Measurements from ENCODE around the gene PTPRF.

PTPRF gene

GRCh38 chr1:43551396-43551888 is 20.8 kb downstream of the PTPRF start:
- WGBS (ENCODE audit: extremely low coverage, insufficient coverage, insufficient read length) = no CpG with 5 or more reads among the region's 7 CpGs
- Histone ChIP-seq H3K9me3 (ENCODE audit: insufficient read depth, low read depth, low read length) (no peaks in the 10 kb centered on the region), H3K27ac (ENCODE audit: low read depth, low read length) (peak overlapping the region; percentile 95), H4K8ac (ENCODE audit: low read depth, low read length) (peak overlapping the region; percentile 20), H3K4me2 (ENCODE audit: low read length) (no peak overlapping the region), H2BK12ac (ENCODE audit: low read length) (peak overlapping the region; percentile 63), H3K4me1 (ENCODE audit: control insufficient read depth in 1 of 2, insufficient read depth in 2 of 2, low read length in 2 of 2) (peaks cover 55 to 60% of the 10 kb centered on the region in 2 experiments), H3K18ac (ENCODE audit: low read length) (peak overlapping the region; percentile 73), H3K79me2 (ENCODE audit: control insufficient read depth, insufficient read depth, low read length, poor library complexity) (peaks cover 27% of the 10 kb centered on the region), H3K36me3 (ENCODE audit: control insufficient read depth in 1 of 2, insufficient read depth in 2 of 2, low read length in 2 of 2) (peaks cover 33 to 37% of the 10 kb centered on the region in 2 experiments), H4K12ac (ENCODE audit: low read depth, low read length) (no peak overlapping the region), H3K23ac (ENCODE audit: low read length) (no peak overlapping the region), H2BK5ac (ENCODE audit: low read depth, low read length, poor library complexity) (peak overlapping the region; percentile 91), H3K27me3 (ENCODE audit: insufficient read depth, low read length) (no peaks in the 10 kb centered on the region), H2BK120ac (ENCODE audit: insufficient read depth, low read length, poor library complexity) (peak overlapping the region; percentile 44), H3K79me1 (ENCODE audit: low read length) (peaks cover 47% of the 10 kb centered on the region), H3K9ac (ENCODE audit: low read length) (no peak overlapping the region), H4K91ac (ENCODE audit: low read depth, low read length) (peak overlapping the region; percentile 92), H3K14ac (ENCODE audit: low read length) (peak overlapping the region; percentile 30), H2AK5ac (ENCODE audit: low read length) (peak overlapping the region; percentile 12), H3K4me3 (ENCODE audit: low read depth, low read length) (no peak overlapping the region), H2AFZ (ENCODE audit: insufficient read depth, low read length, poor library complexity) (no peak overlapping the region), H3K4ac (ENCODE audit: low read depth, low read length) (peak overlapping the region; percentile 69)
- no peak for DNase-seq

- H3K18ac ChIP-seq (ENCODE audit: low read length) = peak overlapping the region; percentile 31
- H2AK5ac ChIP-seq (ENCODE audit: low read length) = peak overlapping the region; percentile 5
- no peak overlapping the region for H3K9ac ChIP-seq (ENCODE audit: low read length)
- no peak overlapping the region for H3K4me2 ChIP-seq (ENCODE audit: low read length)
- H4K12ac ChIP-seq (ENCODE audit: low read depth, low read length) = no peak overlapping the region
- peaks cover 46% of the 10 kb centered on the region for H3K79me1 ChIP-seq (ENCODE audit: low read length)
- H2BK12ac ChIP-seq (ENCODE audit: low read length) = peak overlapping the region; percentile 28
- H3K4ac ChIP-seq (ENCODE audit: low read depth, low read length) = peak overlapping the region; percentile 7
- peak overlapping the region; percentile 65 for H2BK5ac ChIP-seq (ENCODE audit: low read depth, low read length, poor library complexity)
- H2BK120ac ChIP-seq (ENCODE audit: insufficient read depth, low read length, poor library complexity) = peak overlapping the region; percentile 30
- no peak overlapping the region for H3K23ac ChIP-seq (ENCODE audit: low read length)
- H3K14ac ChIP-seq (ENCODE audit: low read length) = peak overlapping the region; percentile 46
- no peak overlapping the region for H4K8ac ChIP-seq (ENCODE audit: low read depth, low read length)
- WGBS (ENCODE audit: extremely low coverage, insufficient coverage, insufficient read length) = no CpG with 5 or more reads among the region's 5 CpGs
- no peak overlapping the region for H3K4me3 ChIP-seq (ENCODE audit: low read depth, low read length)
- peak overlapping the region; percentile 23 for H4K91ac ChIP-seq (ENCODE audit: low read depth, low read length)
- no peak overlapping the region for H2AFZ ChIP-seq (ENCODE audit: insufficient read depth, low read length, poor library complexity)
- peak overlapping the region; percentile 38 for H3K27ac ChIP-seq (ENCODE audit: low read depth, low read length)
- H3K27me3 ChIP-seq (ENCODE audit: insufficient read depth, low read length) = no peaks in the 10 kb centered on the region
- peaks cover 23% of the 10 kb centered on the region for H3K79me2 ChIP-seq (ENCODE audit: control insufficient read depth, insufficient read depth, low read length, poor library complexity)
- peaks cover 38 to 39% of the 10 kb centered on the region in 2 experiments for H3K36me3 ChIP-seq (ENCODE audit: control insufficient read depth in 1 of 2, insufficient read depth in 2 of 2, low read length in 2 of 2)
- peaks cover 53 to 60% of the 10 kb centered on the region in 2 experiments for H3K4me1 ChIP-seq (ENCODE audit: control insufficient read depth in 1 of 2, insufficient read depth in 2 of 2, low read length in 2 of 2)
- DNase-seq = no peak
- peaks cover 3% of the 10 kb centered on the region for H3K9me3 ChIP-seq (ENCODE audit: insufficient read depth, low read depth, low read length)
These were observed 21.5 kb downstream of the PTPRF start for GRCh38 chr1:43552059-43552742.

- peaks cover 48 to 57% of the 10 kb centered on the region in 2 experiments for H3K4me1 ChIP-seq (ENCODE audit: control insufficient read depth in 1 of 2, insufficient read depth in 2 of 2, low read length in 2 of 2)
- H3K23ac ChIP-seq (ENCODE audit: low read length) = no peak overlapping the region
- peak overlapping the region; percentile 38 for H3K27ac ChIP-seq (ENCODE audit: low read depth, low read length)
- H3K79me1 ChIP-seq (ENCODE audit: low read length) = peaks cover 40% of the 10 kb centered on the region
- no peak overlapping the region for H4K12ac ChIP-seq (ENCODE audit: low read depth, low read length)
- DNase-seq = peak in 1 of 2 donors; percentile 42
- peak overlapping the region; percentile 28 for H2BK12ac ChIP-seq (ENCODE audit: low read length)
- peak overlapping the region; percentile 5 for H2AK5ac ChIP-seq (ENCODE audit: low read length)
- no peak overlapping the region for H4K8ac ChIP-seq (ENCODE audit: low read depth, low read length)
- no peak overlapping the region for H2BK120ac ChIP-seq (ENCODE audit: insufficient read depth, low read length, poor library complexity)
- no peak overlapping the region for H3K4me2 ChIP-seq (ENCODE audit: low read length)
- H3K9ac ChIP-seq (ENCODE audit: low read length) = no peak overlapping the region
- peaks cover 17% of the 10 kb centered on the region for H3K79me2 ChIP-seq (ENCODE audit: control insufficient read depth, insufficient read depth, low read length, poor library complexity)
- no peaks in the 10 kb centered on the region for H3K27me3 ChIP-seq (ENCODE audit: insufficient read depth, low read length)
- peak overlapping the region; percentile 31 for H3K18ac ChIP-seq (ENCODE audit: low read length)
- WGBS (ENCODE audit: extremely low coverage, insufficient coverage, insufficient read length) = no CpG with 5 or more reads among the region's 6 CpGs
- H3K14ac ChIP-seq (ENCODE audit: low read length) = peak overlapping the region; percentile 46
- no peak overlapping the region for H2AFZ ChIP-seq (ENCODE audit: insufficient read depth, low read length, poor library complexity)
- H3K36me3 ChIP-seq (ENCODE audit: control insufficient read depth in 1 of 2, insufficient read depth in 2 of 2, low read length in 2 of 2) = peaks cover 35 to 36% of the 10 kb centered on the region in 2 experiments
- peak overlapping the region; percentile 7 for H3K4ac ChIP-seq (ENCODE audit: low read depth, low read length)
- H2BK5ac ChIP-seq (ENCODE audit: low read depth, low read length, poor library complexity) = peak overlapping the region; percentile 65
- H4K91ac ChIP-seq (ENCODE audit: low read depth, low read length) = peak overlapping the region; percentile 22
- H3K4me3 ChIP-seq (ENCODE audit: low read depth, low read length) = no peak overlapping the region
- H3K9me3 ChIP-seq (ENCODE audit: insufficient read depth, low read depth, low read length) = peaks cover 3% of the 10 kb centered on the region
These were observed 22.1 kb downstream of the PTPRF start for GRCh38 chr1:43552813-43553212.

- H3K36me3 ChIP-seq (ENCODE audit: control insufficient read depth in 1 of 2, insufficient read depth in 2 of 2, low read length in 2 of 2) = peaks cover 31 to 40% of the 10 kb centered on the region in 2 experiments
- H2BK120ac ChIP-seq (ENCODE audit: insufficient read depth, low read length, poor library complexity) = no peak overlapping the region
- no peaks in the 10 kb centered on the region for H3K27me3 ChIP-seq (ENCODE audit: insufficient read depth, low read length)
- peak in 1 of 2 donors; percentile 59 for DNase-seq
- H3K4me2 ChIP-seq (ENCODE audit: low read length) = no peak overlapping the region
- H3K79me2 ChIP-seq (ENCODE audit: control insufficient read depth, insufficient read depth, low read length, poor library complexity) = peaks cover 14% of the 10 kb centered on the region
- no peak overlapping the region for H4K12ac ChIP-seq (ENCODE audit: low read depth, low read length)
- H2BK5ac ChIP-seq (ENCODE audit: low read depth, low read length, poor library complexity) = no peak overlapping the region
- peak overlapping the region; percentile 58 for H3K18ac ChIP-seq (ENCODE audit: low read length)
- peaks cover 8% of the 10 kb centered on the region for H3K9me3 ChIP-seq (ENCODE audit: insufficient read depth, low read depth, low read length)
- no peak overlapping the region for H3K4ac ChIP-seq (ENCODE audit: low read depth, low read length)
- H3K79me1 ChIP-seq (ENCODE audit: low read length) = peaks cover 40% of the 10 kb centered on the region
- H3K14ac ChIP-seq (ENCODE audit: low read length) = no peak overlapping the region
- WGBS (ENCODE audit: extremely low coverage, insufficient coverage, insufficient read length) = no CpG with 5 or more reads among the region's 6 CpGs
- H3K27ac ChIP-seq (ENCODE audit: low read depth, low read length) = no peak overlapping the region
- no peak overlapping the region for H3K23ac ChIP-seq (ENCODE audit: low read length)
- no peak overlapping the region for H4K8ac ChIP-seq (ENCODE audit: low read depth, low read length)
- peak overlapping the region; percentile 25 for H4K91ac ChIP-seq (ENCODE audit: low read depth, low read length)
- H3K4me1 ChIP-seq (ENCODE audit: control insufficient read depth in 1 of 2, insufficient read depth in 2 of 2, low read length in 2 of 2) = peaks cover 48 to 58% of the 10 kb centered on the region in 2 experiments
- no peak overlapping the region for H3K4me3 ChIP-seq (ENCODE audit: low read depth, low read length)
- peak overlapping the region; percentile 27 for H2AK5ac ChIP-seq (ENCODE audit: low read length)
- no peak overlapping the region for H2AFZ ChIP-seq (ENCODE audit: insufficient read depth, low read length, poor library complexity)
- H2BK12ac ChIP-seq (ENCODE audit: low read length) = no peak overlapping the region
- H3K9ac ChIP-seq (ENCODE audit: low read length) = no peak overlapping the region
These were observed 23.8 kb downstream of the PTPRF start for GRCh38 chr1:43554444-43554992.

Data from trophoblast cell (in vitro differentiated cells and primary cell).